ENCODE data around the gene KIF17.

Gene KIF17

DNA sequence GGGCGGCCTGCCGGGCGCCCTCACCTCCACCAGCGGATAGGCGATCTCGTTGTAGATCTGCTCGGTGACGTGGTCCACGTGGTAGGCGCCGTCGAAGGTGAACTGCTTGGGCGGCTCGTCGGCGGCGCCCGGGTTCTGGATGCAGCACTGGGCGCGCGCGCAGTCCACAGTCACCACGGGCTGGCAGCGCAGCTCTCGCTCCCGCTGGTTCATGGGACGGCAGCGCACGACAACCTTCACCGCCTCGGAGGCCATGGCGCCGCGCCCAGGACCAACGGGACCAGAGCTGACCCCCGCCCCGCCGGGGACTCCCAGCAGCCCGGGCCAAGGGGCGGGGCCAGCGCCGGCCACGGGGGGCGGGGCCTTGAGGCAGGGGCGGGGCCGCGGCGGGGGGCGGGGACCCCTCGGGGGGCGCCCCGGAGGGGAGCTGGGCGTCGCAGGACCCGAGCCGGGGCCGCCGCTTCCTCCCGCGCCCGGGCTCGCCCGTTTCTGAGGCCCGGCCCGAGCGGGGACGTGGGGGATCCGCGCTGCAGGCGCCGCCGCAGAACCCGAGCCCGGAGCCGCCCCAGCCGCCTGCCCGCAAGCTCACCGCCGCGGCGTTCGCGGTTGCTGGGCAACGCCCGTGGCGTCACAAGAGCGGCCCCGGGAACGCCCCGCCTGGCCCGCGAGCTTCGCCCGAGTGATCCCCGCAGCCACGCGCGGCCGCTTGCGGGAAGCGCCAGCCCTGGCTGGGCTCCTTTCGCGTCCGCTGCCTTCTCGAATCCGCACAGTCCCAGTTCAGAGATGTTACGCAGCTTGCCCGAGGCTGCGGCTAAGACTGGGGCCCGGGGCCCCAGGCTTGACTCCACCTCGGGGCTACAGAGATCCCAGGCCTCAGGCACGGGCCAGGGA lies at the start of gene KIF17:
Gene KIF17, minus strand, starts transcription at position 556 of the 891 bp plus-strand sequence. Its CDS starts 301 bp downstream, at position 255.
- no peaks in the 10 kb centered on the region for H3K36me3 ChIP-seq (ENCODE audit: control insufficient read depth in 1 of 2, insufficient read depth in 2 of 2, low read length in 2 of 2)
- no peak within 1 kb of the TSS for H3K27ac ChIP-seq (ENCODE audit: low read depth, low read length)
- H3K27me3 ChIP-seq (ENCODE audit: control insufficient read depth in 1 of 2, insufficient read depth in 2 of 2, low read length in 2 of 2), result peaks cover 7 to 18% of the 10 kb centered on the region in 2 donors
- peak within 1 kb of the TSS in 1 of 2 donors; percentile 51 for H3K4me3 ChIP-seq (ENCODE audit: low read depth in 1 of 2, low read length in 2 of 2)
- peaks cover 0 to 7% of the 10 kb centered on the region in 2 donors for H3K4me1 ChIP-seq (ENCODE audit: control insufficient read depth in 1 of 2, insufficient read depth in 2 of 2, low read length in 2 of 2)
- no peaks in the 10 kb centered on the region for H3K9me3 ChIP-seq (ENCODE audit: control insufficient read depth in 1 of 2, low read length in 2 of 2)
- no peak within 1 kb of the TSS for H3K9ac ChIP-seq (ENCODE audit: low read depth in 1 of 2, low read length in 2 of 2)

DNA sequence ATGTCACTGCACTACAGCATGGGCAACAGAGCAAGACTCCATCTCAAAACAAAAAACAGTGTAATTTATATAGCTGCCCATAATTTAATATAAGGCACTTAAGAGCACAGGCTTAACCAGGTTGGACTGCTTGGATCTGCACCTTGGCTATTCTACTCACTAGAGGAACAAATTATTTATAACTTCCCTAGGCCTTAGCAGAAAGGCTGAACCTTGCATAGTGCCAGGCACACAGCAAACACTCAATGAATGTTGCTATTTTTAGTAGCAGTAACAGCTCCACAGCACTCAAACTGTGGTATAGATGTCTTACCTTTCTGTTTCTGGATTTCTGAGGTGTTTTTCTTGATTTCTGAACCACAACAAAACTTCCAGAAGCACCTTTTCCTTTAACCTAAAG lies 49.5 kb upstream of the KIF17 start:
- no peaks in the 10 kb centered on the region for H3K27me3 ChIP-seq (ENCODE audit: control insufficient read depth in 1 of 2, insufficient read depth in 2 of 2, low read length in 2 of 2)
- no peaks in the 10 kb centered on the region for H3K9me3 ChIP-seq (ENCODE audit: control insufficient read depth in 1 of 2, low read length in 2 of 2)
- H3K9ac ChIP-seq (ENCODE audit: low read depth in 1 of 2, low read length in 2 of 2), result no peak overlapping the region
- no peaks in the 10 kb centered on the region for H3K4me1 ChIP-seq (ENCODE audit: control insufficient read depth in 1 of 2, insufficient read depth in 2 of 2, low read length in 2 of 2)
- H3K27ac ChIP-seq (ENCODE audit: low read depth, low read length), result no peak overlapping the region
- H3K36me3 ChIP-seq (ENCODE audit: control insufficient read depth in 1 of 2, insufficient read depth in 2 of 2, low read length in 2 of 2), result peaks cover 34 to 96% of the 10 kb centered on the region in 2 donors
- no peak overlapping the region for H3K4me3 ChIP-seq (ENCODE audit: low read depth in 1 of 2, low read length in 2 of 2)

- Histone ChIP-seq H3K4me1 (ENCODE audit: control insufficient read depth in 1 of 2, insufficient read depth in 2 of 2, low read length in 2 of 2) (no peaks in the 10 kb centered on the region), H3K27ac (ENCODE audit: low read depth, low read length) (no peak overlapping the region), H3K9me3 (ENCODE audit: control insufficient read depth in 1 of 2, low read length in 2 of 2) (no peaks in the 10 kb centered on the region), H3K36me3 (ENCODE audit: control insufficient read depth in 1 of 2, insufficient read depth in 2 of 2, low read length in 2 of 2) (peaks cover 27 to 93% of the 10 kb centered on the region in 2 donors), H3K4me3 (ENCODE audit: low read depth in 1 of 2, low read length in 2 of 2) (no peak overlapping the region), H3K9ac (ENCODE audit: low read depth in 1 of 2, low read length in 2 of 2) (no peak overlapping the region), H3K27me3 (ENCODE audit: control insufficient read depth in 1 of 2, insufficient read depth in 2 of 2, low read length in 2 of 2) (no peaks in the 10 kb centered on the region)
These were observed 45.6 kb upstream of the KIF17 start for GRCh38 chr1:20763417-20763816.

- Histone ChIP-seq H3K27me3 (ENCODE audit: control insufficient read depth in 1 of 2, insufficient read depth in 2 of 2, low read length in 2 of 2) (no peaks in the 10 kb centered on the region), H3K4me1 (ENCODE audit: control insufficient read depth in 1 of 2, insufficient read depth in 2 of 2, low read length in 2 of 2) (no peaks in the 10 kb centered on the region), H3K36me3 (ENCODE audit: control insufficient read depth in 1 of 2, insufficient read depth in 2 of 2, low read length in 2 of 2) (peaks cover 26 to 87% of the 10 kb centered on the region in 2 donors), H3K4me3 (ENCODE audit: low read depth in 1 of 2, low read length in 2 of 2) (no peak overlapping the region), H3K9ac (ENCODE audit: low read depth in 1 of 2, low read length in 2 of 2) (no peak overlapping the region), H3K9me3 (ENCODE audit: control insufficient read depth in 1 of 2, low read length in 2 of 2) (no peaks in the 10 kb centered on the region), H3K27ac (ENCODE audit: low read depth, low read length) (no peak overlapping the region)
These were observed 42.5 kb upstream of the KIF17 start for GRCh38 chr1:20760322-20760721.

GRCh38 chr1:20753589-20753988 lies 35.8 kb upstream of the KIF17 start:
- Histone ChIP-seq H3K4me1 (ENCODE audit: control insufficient read depth in 1 of 2, insufficient read depth in 2 of 2, low read length in 2 of 2) (no peaks in the 10 kb centered on the region), H3K9me3 (ENCODE audit: control insufficient read depth in 1 of 2, low read length in 2 of 2) (no peaks in the 10 kb centered on the region), H3K36me3 (ENCODE audit: control insufficient read depth in 1 of 2, insufficient read depth in 2 of 2, low read length in 2 of 2) (peaks cover 6 to 59% of the 10 kb centered on the region in 2 donors), H3K4me3 (ENCODE audit: low read depth in 1 of 2, low read length in 2 of 2) (no peak overlapping the region), H3K9ac (ENCODE audit: low read depth in 1 of 2, low read length in 2 of 2) (no peak overlapping the region), H3K27ac (ENCODE audit: low read depth, low read length) (no peak overlapping the region), H3K27me3 (ENCODE audit: control insufficient read depth in 1 of 2, insufficient read depth in 2 of 2, low read length in 2 of 2) (no peaks in the 10 kb centered on the region)

GRCh38 chr1:20751462-20751990 lies 33.7 kb upstream of the KIF17 start:
- no peaks in the 10 kb centered on the region for H3K4me1 ChIP-seq (ENCODE audit: control insufficient read depth in 1 of 2, insufficient read depth in 2 of 2, low read length in 2 of 2)
- H3K9ac ChIP-seq (ENCODE audit: low read depth in 1 of 2, low read length in 2 of 2), result no peak overlapping the region
- peaks cover 12 to 67% of the 10 kb centered on the region in 2 donors for H3K36me3 ChIP-seq (ENCODE audit: control insufficient read depth in 1 of 2, insufficient read depth in 2 of 2, low read length in 2 of 2)
- no peak overlapping the region for H3K27ac ChIP-seq (ENCODE audit: low read depth, low read length)
- H3K4me3 ChIP-seq (ENCODE audit: low read depth in 1 of 2, low read length in 2 of 2), result no peak overlapping the region
- no peaks in the 10 kb centered on the region for H3K9me3 ChIP-seq (ENCODE audit: control insufficient read depth in 1 of 2, low read length in 2 of 2)
- H3K27me3 ChIP-seq (ENCODE audit: control insufficient read depth in 1 of 2, insufficient read depth in 2 of 2, low read length in 2 of 2), result no peaks in the 10 kb centered on the region

DNA sequence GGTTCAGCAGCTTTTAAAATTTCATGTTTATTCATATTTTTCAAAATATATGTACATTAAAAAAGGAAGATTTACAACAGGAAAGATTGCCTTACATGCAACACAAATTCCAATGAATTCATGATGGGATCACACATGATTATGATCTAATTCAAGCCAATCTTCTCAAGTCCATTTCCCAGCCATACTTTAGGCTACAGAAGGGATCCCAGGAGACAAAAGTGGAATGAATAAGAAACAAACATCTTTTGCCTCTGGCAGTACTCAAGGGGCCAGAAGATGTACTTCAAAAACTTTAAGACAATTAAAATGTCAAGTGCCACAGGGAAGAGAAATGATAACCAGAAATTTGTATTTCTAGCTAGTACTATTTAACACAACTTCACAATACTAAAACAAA lies 24.9 kb upstream of the KIF17 start:
- Histone ChIP-seq H3K36me3 (ENCODE audit: control insufficient read depth in 1 of 2, insufficient read depth in 2 of 2, low read length in 2 of 2) (peaks cover 36 to 90% of the 10 kb centered on the region in 2 donors), H3K27me3 (ENCODE audit: control insufficient read depth in 1 of 2, insufficient read depth in 2 of 2, low read length in 2 of 2) (no peaks in the 10 kb centered on the region), H3K4me1 (ENCODE audit: control insufficient read depth in 1 of 2, insufficient read depth in 2 of 2, low read length in 2 of 2) (no peaks in the 10 kb centered on the region), H3K27ac (ENCODE audit: low read depth, low read length) (no peak overlapping the region), H3K9ac (ENCODE audit: low read depth in 1 of 2, low read length in 2 of 2) (no peak overlapping the region), H3K4me3 (ENCODE audit: low read depth in 1 of 2, low read length in 2 of 2) (no peak overlapping the region), H3K9me3 (ENCODE audit: control insufficient read depth in 1 of 2, low read length in 2 of 2) (no peaks in the 10 kb centered on the region)

DNA sequence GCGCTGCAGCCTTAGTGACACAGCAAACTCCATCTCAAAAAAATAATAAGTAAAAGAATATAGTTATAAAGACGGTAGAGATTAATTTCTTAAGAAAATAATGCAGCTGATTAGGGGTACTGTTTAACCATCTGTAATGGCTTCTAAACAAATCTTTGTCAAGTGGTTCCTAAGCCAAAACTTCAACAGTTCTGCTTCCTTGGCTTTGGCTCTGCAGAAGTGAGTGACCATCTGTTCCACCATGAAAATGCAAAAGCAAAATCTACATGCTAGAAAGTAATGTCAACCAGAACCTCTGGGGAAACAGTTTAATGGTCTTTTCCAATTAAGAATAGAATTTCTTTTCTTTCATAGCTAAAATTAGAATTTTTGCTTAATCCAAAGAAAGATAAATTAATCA lies 23.0 kb upstream of the KIF17 start:
- no peak overlapping the region for H3K9ac ChIP-seq (ENCODE audit: low read depth in 1 of 2, low read length in 2 of 2)
- H3K4me1 ChIP-seq (ENCODE audit: control insufficient read depth in 1 of 2, insufficient read depth in 2 of 2, low read length in 2 of 2), result no peaks in the 10 kb centered on the region
- no peak overlapping the region for H3K27ac ChIP-seq (ENCODE audit: low read depth, low read length)
- H3K36me3 ChIP-seq (ENCODE audit: control insufficient read depth in 1 of 2, insufficient read depth in 2 of 2, low read length in 2 of 2), result peaks cover 31 to 76% of the 10 kb centered on the region in 2 donors
- no peak overlapping the region for H3K4me3 ChIP-seq (ENCODE audit: low read depth in 1 of 2, low read length in 2 of 2)
- no peaks in the 10 kb centered on the region for H3K27me3 ChIP-seq (ENCODE audit: control insufficient read depth in 1 of 2, insufficient read depth in 2 of 2, low read length in 2 of 2)
- H3K9me3 ChIP-seq (ENCODE audit: control insufficient read depth in 1 of 2, low read length in 2 of 2), result no peaks in the 10 kb centered on the region

DNA sequence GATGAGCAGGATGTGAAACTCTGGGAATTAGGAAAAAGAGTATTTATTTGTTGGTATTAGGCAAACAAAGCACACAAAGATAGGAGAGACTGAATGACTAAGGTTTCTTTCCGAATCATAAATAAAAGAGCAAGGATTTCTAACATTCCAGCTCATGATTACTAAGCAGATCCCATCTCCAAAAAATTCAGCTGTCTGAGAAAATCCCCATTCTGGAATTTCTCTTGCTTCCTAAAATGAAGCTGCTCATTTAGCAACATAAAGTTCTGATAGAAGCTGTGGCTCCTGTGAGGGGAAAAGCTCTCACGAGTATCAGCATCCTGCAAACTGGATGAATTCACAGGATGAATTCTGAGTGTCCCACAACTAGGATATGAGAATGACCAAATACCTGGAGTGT lies 21.4 kb upstream of the KIF17 start:
- Histone ChIP-seq H3K9ac (ENCODE audit: low read depth in 1 of 2, low read length in 2 of 2) (no peak overlapping the region), H3K4me1 (ENCODE audit: control insufficient read depth in 1 of 2, insufficient read depth in 2 of 2, low read length in 2 of 2) (no peaks in the 10 kb centered on the region), H3K27me3 (ENCODE audit: control insufficient read depth in 1 of 2, insufficient read depth in 2 of 2, low read length in 2 of 2) (no peaks in the 10 kb centered on the region), H3K27ac (ENCODE audit: low read depth, low read length) (no peak overlapping the region), H3K36me3 (ENCODE audit: control insufficient read depth in 1 of 2, insufficient read depth in 2 of 2, low read length in 2 of 2) (peaks cover 20 to 61% of the 10 kb centered on the region in 2 donors), H3K4me3 (ENCODE audit: low read depth in 1 of 2, low read length in 2 of 2) (no peak overlapping the region), H3K9me3 (ENCODE audit: control insufficient read depth in 1 of 2, low read length in 2 of 2) (no peaks in the 10 kb centered on the region)

- H3K36me3 ChIP-seq (ENCODE audit: control insufficient read depth in 1 of 2, insufficient read depth in 2 of 2, low read length in 2 of 2), result peaks cover 5 to 29% of the 10 kb centered on the region in 2 donors
- H3K4me3 ChIP-seq (ENCODE audit: low read depth in 1 of 2, low read length in 2 of 2), result no peak overlapping the region
- peaks cover 17 to 18% of the 10 kb centered on the region in 2 donors for H3K4me1 ChIP-seq (ENCODE audit: control insufficient read depth in 1 of 2, insufficient read depth in 2 of 2, low read length in 2 of 2)
- H3K27ac ChIP-seq (ENCODE audit: low read depth, low read length), result no peak overlapping the region
- H3K9me3 ChIP-seq (ENCODE audit: control insufficient read depth in 1 of 2, low read length in 2 of 2), result no peaks in the 10 kb centered on the region
- H3K27me3 ChIP-seq (ENCODE audit: control insufficient read depth in 1 of 2, insufficient read depth in 2 of 2, low read length in 2 of 2), result peaks cover 13 to 17% of the 10 kb centered on the region in 2 donors
- no peak overlapping the region for H3K9ac ChIP-seq (ENCODE audit: low read depth in 1 of 2, low read length in 2 of 2)
These were observed 17.8 kb upstream of the KIF17 start for GRCh38 chr1:20735581-20736111.
